Fibroblast of lung (primary cell): ENCODE data around the gene VIPR2. TPM values are rescaled to one million over a fixed set of nuclear protein-coding genes. Genes with fewer than 3 reads are reported as not detected.

ENCODE experiments used
- DNase-seq, 2 donors: peaks; one replicate each; pipeline versions ENCODE4 v3.0.0 to v3.0.0-alpha.2; 2010; ENCODE audit warnings: low read depth in 2 of 2
- H2AFZ ChIP-seq: 2 replicates; pipeline ENCODE4 v1.5.1; 2012; ENCODE audit warnings: low read length, control low read depth, inconsistent platforms
- H3K27ac ChIP-seq: 2 replicates; pipeline ENCODE4 v1.5.1; 2011; ENCODE audit warnings: low read length, control low read depth; ENCODE audit not compliant: insufficient read depth
- H3K27me3 ChIP-seq: 2 replicates; pipeline ENCODE4 v1.5.1; 2011; ENCODE audit warnings: mild to moderate bottlenecking, low read length; ENCODE audit not compliant: control insufficient read depth, insufficient read depth
- H3K36me3 ChIP-seq: 2 replicates; pipeline ENCODE4 v1.5.1; 2011; ENCODE audit warnings: low read length; ENCODE audit not compliant: control insufficient read depth, insufficient read depth
- H3K4me1 ChIP-seq: 2 replicates; pipeline ENCODE4 v1.5.1; 2011; ENCODE audit warnings: low read length; ENCODE audit not compliant: control insufficient read depth, insufficient read depth; ENCODE audit errors: extremely low read depth
- H3K4me2 ChIP-seq: 2 replicates; pipeline ENCODE4 v1.5.1; 2011; ENCODE audit warnings: low read length, control low read depth; ENCODE audit not compliant: insufficient read depth; ENCODE audit errors: extremely low read depth
- H3K4me3 ChIP-seq, 4 experiments: fragments of 200-600 bp in 1 of 4; sonication (generic) in 1 of 4; replicated peaks in 1 of 4; 2 replicates each; pipeline ENCODE4 v1.5.1; 2011 to 2016; ENCODE audit warnings: low read length in 4 of 4, low read depth in 3 of 4, mild to moderate bottlenecking in 3 of 4, control low read depth in 2 of 4, inconsistent platforms in 1 of 4, mixed read lengths in 1 of 4; ENCODE audit not compliant: insufficient read depth in 1 of 4; ENCODE audit errors: control extremely low read depth in 1 of 4
- H3K79me2 ChIP-seq: 2 replicates; pipeline ENCODE4 v1.5.1; 2012; ENCODE audit warnings: mild to moderate bottlenecking, low read length, inconsistent platforms; ENCODE audit not compliant: control insufficient read depth, insufficient read depth
- H3K9ac ChIP-seq: 2 replicates; pipeline ENCODE4 v1.5.1; 2011; ENCODE audit warnings: mild to moderate bottlenecking, low read length, control low read depth; ENCODE audit not compliant: insufficient read depth
- H3K9me3 ChIP-seq: 2 replicates; pipeline ENCODE4 v1.5.1; 2012; ENCODE audit warnings: low read depth, low read length; ENCODE audit not compliant: control insufficient read depth, insufficient read depth
- H4K20me1 ChIP-seq: 2 replicates; pipeline ENCODE4 v1.5.1; 2011; ENCODE audit warnings: low read length; ENCODE audit not compliant: control insufficient read depth, insufficient read depth; ENCODE audit errors: extremely low read depth
- CTCF ChIP-seq, 2 donors: IDR thresholded peaks in 1 of 2; conservative IDR thresholded peaks in 1 of 2; 1 replicate in 1 of 2; 2 replicates in 1 of 2; pipeline ENCODE4 v1.5.1; 2011 to 2012; ENCODE audit warnings: low read length in 2 of 2, control low read depth in 1 of 2, inconsistent platforms in 1 of 2, low read depth in 1 of 2, mild to moderate bottlenecking in 1 of 2
- EZH2 ChIP-seq: IDR thresholded peaks from 2 replicates; pipeline ENCODE4 v1.5.1; 2012; ENCODE audit warnings: low read length, control low read depth, mild to moderate bottlenecking; ENCODE audit errors: missing control alignments
- polyA plus RNA-seq, 2 donors: library from polyadenylated mRNA; depleted of rRNA in 1 of 2; stranded (reverse) in 1 of 2; unstranded in 1 of 2; fragments of >200 nt; gene quantifications; 2 replicates each; pipeline ENCODE4 v1.2.1, GENCODE V29; 2011 to 2012; ENCODE audit warnings: missing spikeins in 1 of 2
- total RNA-seq: library from RNA; depleted of rRNA; stranded (reverse); fragments of >200 nt; gene quantifications from 2 replicates; pipeline ENCODE4 v1.2.1, GENCODE V29; 2014

Gene VIPR2
- total and polyA plus RNA-seq, 2 donors (not counting 1 experiment from before 2014, with no cell fraction given), result not detected

GRCh38 chr7:158997471-158997870, 147.2 kb downstream of the VIPR2 start:
- Histone ChIP-seq H2AFZ (no peak overlapping the region), H3K9me3 (no peaks in the 10 kb centered on the region)

GRCh38 chr7:158997110-158997453, 147.6 kb downstream of the VIPR2 start:
- no peaks in the 10 kb centered on the region for H3K9me3 ChIP-seq
- H3K4me2 ChIP-seq, result no peak overlapping the region
- H3K36me3 ChIP-seq, result no peaks in the 10 kb centered on the region
- no peaks in the 10 kb centered on the region for H3K79me2 ChIP-seq
- no peak for DNase-seq
- H3K4me1 ChIP-seq, result no peaks in the 10 kb centered on the region
- no peak overlapping the region for H3K4me3 ChIP-seq
- no peak overlapping the region for H3K9ac ChIP-seq
- no peaks in the 10 kb centered on the region for H3K27me3 ChIP-seq
- H2AFZ ChIP-seq, result no peak overlapping the region
- no peaks in the 10 kb centered on the region for H4K20me1 ChIP-seq
- no peak for TF ChIP-seq CTCF (conservative IDR thresholded peaks at IDR 0.05 in 1 of 2, IDR thresholded peaks at IDR 0.05 in 1 of 2; ENCODE audit: low read depth in 1 of 2, low read length in 2 of 2)
- TF ChIP-seq EZH2, result no peak
- no peak overlapping the region for H3K27ac ChIP-seq

More at GRCh38 chr7:158997471-158997870, 147.2 kb downstream of the VIPR2 start:
- Histone ChIP-seq H3K4me2 (no peak overlapping the region), H3K4me1 (no peaks in the 10 kb centered on the region), H3K9ac (no peak overlapping the region), H3K79me2 (no peaks in the 10 kb centered on the region), H3K27me3 (no peaks in the 10 kb centered on the region), H4K20me1 (no peaks in the 10 kb centered on the region), H3K36me3 (no peaks in the 10 kb centered on the region), H3K4me3 (no peak overlapping the region), H3K27ac (no peak overlapping the region)
- DNase-seq, result no peak
- TF ChIP-seq CTCF (conservative IDR thresholded peaks at IDR 0.05 in 1 of 2, IDR thresholded peaks at IDR 0.05 in 1 of 2; ENCODE audit: low read depth in 1 of 2, low read length in 2 of 2) (no peak), EZH2 (no peak)

- no peaks in the 10 kb centered on the region for H3K27me3 ChIP-seq
- DNase-seq, result no peak
- H3K9ac ChIP-seq, result no peak overlapping the region
- H3K4me2 ChIP-seq, result no peak overlapping the region
- no peaks in the 10 kb centered on the region for H3K79me2 ChIP-seq
- H4K20me1 ChIP-seq, result no peaks in the 10 kb centered on the region
- H3K27ac ChIP-seq, result no peak overlapping the region
- TF ChIP-seq CTCF (conservative IDR thresholded peaks at IDR 0.05 in 1 of 2, IDR thresholded peaks at IDR 0.05 in 1 of 2; ENCODE audit: low read depth in 1 of 2, low read length in 2 of 2) (no peak), EZH2 (no peak)
- no peak overlapping the region for H3K4me3 ChIP-seq
- H2AFZ ChIP-seq, result no peak overlapping the region
- no peaks in the 10 kb centered on the region for H3K4me1 ChIP-seq
- H3K9me3 ChIP-seq, result no peaks in the 10 kb centered on the region
- H3K36me3 ChIP-seq, result no peaks in the 10 kb centered on the region
Observed at GRCh38 chr7:158996214-158997109, 148.2 kb downstream of the VIPR2 start.
